ENCODE results near the gene SLC38A2. TPM values are rescaled to one million over a fixed set of nuclear protein-coding genes. Genes with fewer than 3 reads are reported as not detected.

Gene SLC38A2
- total RNA-seq, 1 donor from 2014 or later, result 348 TPM

- Histone ChIP-seq H3K27ac (peak overlapping the region; percentile 16), H3K4me2 (no peak overlapping the region), H2AFZ (replicated peaks) (no peak overlapping the region), H3K9me3 (ENCODE audit: low read depth) (no peaks in the 10 kb centered on the region), H4K20me1 (ENCODE audit: low read depth) (peaks cover 94% of the 10 kb centered on the region), H3K4me1 (peaks cover 19% of the 10 kb centered on the region), H3F3A (ENCODE audit: low read depth) (peaks cover 98% of the 10 kb centered on the region), H3K79me2 (ENCODE audit: low read depth) (peaks cover 53% of the 10 kb centered on the region), H3K27me3 (no peaks in the 10 kb centered on the region), H3K9ac (no peak overlapping the region), H3K36me3 (peaks cover 85% of the 10 kb centered on the region), H3K4me3 (no peak overlapping the region)
- TF ChIP-seq CTCF (IDR thresholded peaks at IDR 0.05) (no peak), EZH2phosphoT487 (IDR thresholded peaks at IDR 0.05) (no peak), EZH2 (IDR thresholded peaks at IDR 0.05) (no peak)
- H3K9me3 Mint-ChIP-seq, result no peaks in the 10 kb centered on the region
- no peak for DNase-seq (ENCODE audit: low spot score)
- peaks cover 60% of the 10 kb centered on the region for H3K36me3 Mint-ChIP-seq
- H3K4me3 Mint-ChIP-seq, result no peak overlapping the region
- H3K27me3 Mint-ChIP-seq (ENCODE audit: insufficient read depth, low read depth), result peaks cover 2% of the 10 kb centered on the region
- H3K27ac Mint-ChIP-seq, result no peak overlapping the region
- peaks cover 21% of the 10 kb centered on the region for H3K4me1 Mint-ChIP-seq
Measured at GRCh38 chr12:46364777-46365580, 7.6 kb downstream of the SLC38A2 start.

- peaks cover 64% of the 10 kb centered on the region for H3K36me3 Mint-ChIP-seq
- peaks cover 2% of the 10 kb centered on the region for H3K27me3 Mint-ChIP-seq (ENCODE audit: insufficient read depth, low read depth)
- no peaks in the 10 kb centered on the region for H3K9me3 ChIP-seq (ENCODE audit: low read depth)
- peaks cover 94% of the 10 kb centered on the region for H4K20me1 ChIP-seq (ENCODE audit: low read depth)
- H3F3A ChIP-seq (ENCODE audit: low read depth), result peaks cover 98% of the 10 kb centered on the region
- H3K79me2 ChIP-seq (ENCODE audit: low read depth), result peaks cover 46% of the 10 kb centered on the region
- H3K4me1 ChIP-seq, result peaks cover 12% of the 10 kb centered on the region
- H3K4me3 ChIP-seq, result no peak overlapping the region
- H3K27me3 ChIP-seq, result no peaks in the 10 kb centered on the region
- DNase-seq (ENCODE audit: low spot score), result no peak
- H3K27ac ChIP-seq, result no peak overlapping the region
- no peak overlapping the region for H3K9ac ChIP-seq
- peaks cover 14% of the 10 kb centered on the region for H3K4me1 Mint-ChIP-seq
- TF ChIP-seq CTCF (IDR thresholded peaks at IDR 0.05), result no peak
- no peak for TF ChIP-seq EZH2phosphoT487 (IDR thresholded peaks at IDR 0.05)
- TF ChIP-seq EZH2 (IDR thresholded peaks at IDR 0.05), result no peak
- H3K4me2 ChIP-seq, result no peak overlapping the region
- H3K9me3 Mint-ChIP-seq, result no peaks in the 10 kb centered on the region
- no peak overlapping the region for H3K27ac Mint-ChIP-seq
- H3K36me3 ChIP-seq, result peaks cover 85% of the 10 kb centered on the region
- H2AFZ ChIP-seq (replicated peaks), result no peak overlapping the region
- no peak overlapping the region for H3K4me3 Mint-ChIP-seq
Measured at GRCh38 chr12:46364300-46364696, 8.3 kb downstream of the SLC38A2 start.

- H3K4me1 ChIP-seq, result peaks cover 7% of the 10 kb centered on the region
- peaks cover 81% of the 10 kb centered on the region for H3K36me3 ChIP-seq
- no peak overlapping the region for H3K4me3 ChIP-seq
- H3K9me3 ChIP-seq (ENCODE audit: low read depth), result no peaks in the 10 kb centered on the region
- H3K36me3 Mint-ChIP-seq, result peaks cover 66% of the 10 kb centered on the region
- no peak overlapping the region for H2AFZ ChIP-seq (replicated peaks)
- no peaks in the 10 kb centered on the region for H3K9me3 Mint-ChIP-seq
- peaks cover 94% of the 10 kb centered on the region for H4K20me1 ChIP-seq (ENCODE audit: low read depth)
- peaks cover 2% of the 10 kb centered on the region for H3K27me3 Mint-ChIP-seq (ENCODE audit: insufficient read depth, low read depth)
- peaks cover 98% of the 10 kb centered on the region for H3F3A ChIP-seq (ENCODE audit: low read depth)
- H3K79me2 ChIP-seq (ENCODE audit: low read depth), result peaks cover 40% of the 10 kb centered on the region
- H3K9ac ChIP-seq, result no peak overlapping the region
- no peak overlapping the region for H3K4me3 Mint-ChIP-seq
- no peak overlapping the region for H3K4me2 ChIP-seq
- no peak overlapping the region for H3K27ac ChIP-seq
- H3K27me3 ChIP-seq, result no peaks in the 10 kb centered on the region
- no peak overlapping the region for H3K27ac Mint-ChIP-seq
- no peak for DNase-seq (ENCODE audit: low spot score)
- no peak for TF ChIP-seq EZH2phosphoT487 (IDR thresholded peaks at IDR 0.05)
- TF ChIP-seq EZH2 (IDR thresholded peaks at IDR 0.05), result no peak
- no peak for TF ChIP-seq CTCF (IDR thresholded peaks at IDR 0.05)
- peaks cover 12% of the 10 kb centered on the region for H3K4me1 Mint-ChIP-seq
Measured at GRCh38 chr12:46363582-46364299, 8.8 kb downstream of the SLC38A2 start.

Measured in neural progenitor cell (in vitro differentiated cells).